Measurements from ENCODE around the gene LRMDA. TPM values are rescaled to one million over a fixed set of nuclear protein-coding genes. Genes with fewer than 3 reads are reported as not detected.

The LRMDA gene
- total and polyA plus RNA-seq, 2 donors (not counting 1 experiment from before 2014, with no cell fraction given) = 0.12 TPM; not detected in 1

GRCh38 chr10:75751232-75751631 is 319.8 kb downstream of the LRMDA start:
- WGBS (ENCODE audit: insufficient coverage) = no CpG with 5 or more reads among the region's 6 CpGs
- Mint-ChIP-seq H3K9me3 (ENCODE audit: insufficient read depth) (no peaks in the 10 kb centered on the region), H3K4me3 (no peak overlapping the region), H3K4me1 (no peaks in the 10 kb centered on the region), H3K27ac (no peak overlapping the region), H3K27me3 (peaks cover 1% of the 10 kb centered on the region)
- Histone ChIP-seq H3K4me1 (ENCODE audit: control insufficient read depth in 2 of 2, insufficient read depth in 2 of 2, low read length in 2 of 2) (no peaks in the 10 kb centered on the region), H3K79me2 (ENCODE audit: control insufficient read depth, insufficient read depth, low read length) (no peaks in the 10 kb centered on the region), H3K4me2 (replicated peaks; ENCODE audit: low read depth, low read length, poor library complexity, severe bottlenecking) (no peak overlapping the region), H3K27ac (ENCODE audit: low read length in 2 of 2) (no peak overlapping the region), H2AFZ (ENCODE audit: insufficient read depth, low read depth, low read length, poor library complexity, severe bottlenecking) (no peak overlapping the region), H3K9ac (ENCODE audit: low read length) (no peak overlapping the region), H3K27me3 (replicated peaks in 1 of 4; ENCODE audit: control extremely low read depth in 1 of 4, control insufficient read depth in 3 of 4, insufficient read depth in 4 of 4, low read length in 3 of 4) (no peaks in the 10 kb centered on the region), H4K20me1 (ENCODE audit: control insufficient read depth, insufficient read depth, low read length, poor library complexity, severe bottlenecking) (no peaks in the 10 kb centered on the region), H3K36me3 (replicated peaks in 1 of 2; ENCODE audit: control extremely low read depth in 1 of 2, control insufficient read depth in 1 of 2, extremely low read depth in 1 of 2, insufficient read depth in 2 of 2, low read length in 1 of 2) (no peaks in the 10 kb centered on the region), H3K9me3 (ENCODE audit: control extremely low read depth in 1 of 3, control insufficient read depth in 2 of 3, insufficient read depth in 1 of 3, low read length in 2 of 3) (no peaks in the 10 kb centered on the region), H3K4me3 (ENCODE audit: control extremely low read depth in 1 of 5, extremely low read depth in 1 of 5, insufficient read depth in 1 of 5, low read depth in 2 of 5, low read length in 4 of 5) (no peak overlapping the region)
- CTCF ChIA-PET = no interaction called here
- TF ChIP-seq CTCF (IDR thresholded peaks at IDR 0.05) = no peak
- TF ChIP-seq EZH2 (IDR thresholded peaks at IDR 0.05; ENCODE audit: borderline replicate concordance, insufficient read depth, low read depth, low read length, poor library complexity, severe bottlenecking) = no peak
- POLR2A ChIA-PET = no interaction called here
- ATAC-seq (ENCODE audit: low read depth) (no peak), DNase-seq (no peak)
- intact Hi-C loops (cut with micrococcal nuclease) = no loop called here

- ATAC-seq (ENCODE audit: low read depth) = no peak
- DNase-seq = no peak
- H3K9me3 Mint-ChIP-seq (ENCODE audit: insufficient read depth) = no peaks in the 10 kb centered on the region
- Histone ChIP-seq H3K9me3 (ENCODE audit: control extremely low read depth in 1 of 3, control insufficient read depth in 2 of 3, insufficient read depth in 1 of 3, low read length in 2 of 3) (no peaks in the 10 kb centered on the region), H4K20me1 (ENCODE audit: control insufficient read depth, insufficient read depth, low read length, poor library complexity, severe bottlenecking) (no peaks in the 10 kb centered on the region), H3K4me1 (ENCODE audit: control insufficient read depth in 2 of 2, insufficient read depth in 2 of 2, low read length in 2 of 2) (no peaks in the 10 kb centered on the region), H3K9ac (ENCODE audit: low read length) (no peak overlapping the region), H3K79me2 (ENCODE audit: control insufficient read depth, insufficient read depth, low read length) (no peaks in the 10 kb centered on the region), H3K4me3 (ENCODE audit: control extremely low read depth in 1 of 5, extremely low read depth in 1 of 5, insufficient read depth in 1 of 5, low read depth in 2 of 5, low read length in 4 of 5) (no peak overlapping the region), H3K4me2 (replicated peaks; ENCODE audit: low read depth, low read length, poor library complexity, severe bottlenecking) (no peak overlapping the region), H3K36me3 (replicated peaks in 1 of 2; ENCODE audit: control extremely low read depth in 1 of 2, control insufficient read depth in 1 of 2, extremely low read depth in 1 of 2, insufficient read depth in 2 of 2, low read length in 1 of 2) (no peaks in the 10 kb centered on the region), H3K27me3 (replicated peaks in 1 of 4; ENCODE audit: control extremely low read depth in 1 of 4, control insufficient read depth in 3 of 4, insufficient read depth in 4 of 4, low read length in 3 of 4) (no peaks in the 10 kb centered on the region), H2AFZ (ENCODE audit: insufficient read depth, low read depth, low read length, poor library complexity, severe bottlenecking) (no peak overlapping the region), H3K27ac (ENCODE audit: low read length in 2 of 2) (no peak overlapping the region)
- 56% methylated on average over 2 of the region's 3 CpGs for WGBS (ENCODE audit: insufficient coverage)
- H3K27ac Mint-ChIP-seq = no peak overlapping the region
- no peaks in the 10 kb centered on the region for H3K4me1 Mint-ChIP-seq
- POLR2A ChIA-PET = no interaction called here
- TF ChIP-seq EZH2 (IDR thresholded peaks at IDR 0.05; ENCODE audit: borderline replicate concordance, insufficient read depth, low read depth, low read length, poor library complexity, severe bottlenecking) (no peak), CTCF (IDR thresholded peaks at IDR 0.05) (no peak)
- CTCF ChIA-PET = no interaction called here
- no peak overlapping the region for H3K4me3 Mint-ChIP-seq
- H3K27me3 Mint-ChIP-seq = peaks cover 11% of the 10 kb centered on the region
- intact Hi-C loops (cut with micrococcal nuclease) = no loop called here
Observed at GRCh38 chr10:75753621-75754020, 322.2 kb downstream of the LRMDA start.
